CD4-positive, alpha-beta T cell treated with Interleukin-10 for 1 hour (primary cell): ENCODE results near the gene SLC2A4RG.

ENCODE experiments used
- DNase-seq: peaks from one replicate; pipeline ENCODE4 v3.0.0-alpha.2; 2020

The SLC2A4RG gene, protein sequence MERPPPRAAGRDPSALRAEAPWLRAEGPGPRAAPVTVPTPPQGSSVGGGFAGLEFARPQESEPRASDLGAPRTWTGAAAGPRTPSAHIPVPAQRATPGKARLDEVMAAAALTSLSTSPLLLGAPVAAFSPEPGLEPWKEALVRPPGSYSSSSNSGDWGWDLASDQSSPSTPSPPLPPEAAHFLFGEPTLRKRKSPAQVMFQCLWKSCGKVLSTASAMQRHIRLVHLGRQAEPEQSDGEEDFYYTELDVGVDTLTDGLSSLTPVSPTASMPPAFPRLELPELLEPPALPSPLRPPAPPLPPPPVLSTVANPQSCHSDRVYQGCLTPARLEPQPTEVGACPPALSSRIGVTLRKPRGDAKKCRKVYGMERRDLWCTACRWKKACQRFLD

DNA sequence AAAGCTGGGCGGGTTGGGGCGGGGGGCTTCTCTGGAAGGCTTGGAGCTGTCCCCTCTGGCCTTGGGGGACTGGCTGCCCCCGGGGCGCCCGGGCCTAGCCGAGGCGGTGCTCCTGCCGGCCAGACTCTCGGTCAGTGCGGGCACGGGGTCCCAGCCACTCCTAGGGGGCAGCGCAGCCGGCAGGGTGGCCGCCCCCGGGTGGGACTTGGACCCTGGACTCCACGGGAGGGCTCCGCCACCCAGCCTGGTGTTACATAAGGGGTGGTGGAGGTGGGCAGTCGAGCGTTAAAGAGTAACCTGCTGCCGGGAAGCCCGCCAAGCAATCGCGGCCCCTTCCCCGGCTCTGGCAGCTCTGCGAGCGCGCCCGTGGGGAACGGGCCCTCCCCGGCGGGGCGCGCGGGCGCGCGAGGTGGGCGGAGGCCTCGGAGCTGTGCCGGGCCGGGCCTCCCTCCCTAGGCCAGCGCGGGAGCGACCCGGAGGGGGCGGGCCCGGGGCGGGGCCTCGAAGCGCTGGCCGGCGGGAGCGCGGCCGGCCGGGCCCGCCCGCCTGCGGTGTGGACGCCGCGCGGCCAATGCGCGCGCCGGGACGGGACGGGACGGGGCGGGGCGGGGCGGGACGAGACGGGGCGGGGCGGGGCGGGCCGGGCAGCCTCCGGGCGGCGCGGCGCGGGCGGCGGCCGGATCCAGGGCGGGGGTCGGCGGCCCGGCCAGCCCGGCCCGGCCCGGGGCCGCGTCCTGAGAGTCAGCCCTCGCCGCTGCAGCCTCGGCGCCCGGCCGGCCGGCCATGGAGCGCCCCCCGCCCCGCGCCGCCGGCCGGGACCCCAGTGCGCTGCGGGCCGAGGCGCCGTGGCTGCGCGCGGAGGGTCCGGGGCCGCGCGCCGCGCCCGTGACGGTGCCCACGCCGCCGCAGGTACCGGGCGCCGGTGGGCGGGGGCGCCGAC is at the start of gene SLC2A4RG:
Gene SLC2A4RG, plus strand, starts transcription at position 647 of the 940 bp plus-strand sequence. Its CDS starts 137 bp downstream, at position 784.
- DNase-seq = peak; percentile 82

GRCh38 chr20:63690003-63690897 is 49.3 kb upstream of the SLC2A4RG start:
- DNase-seq = no peak

DNA sequence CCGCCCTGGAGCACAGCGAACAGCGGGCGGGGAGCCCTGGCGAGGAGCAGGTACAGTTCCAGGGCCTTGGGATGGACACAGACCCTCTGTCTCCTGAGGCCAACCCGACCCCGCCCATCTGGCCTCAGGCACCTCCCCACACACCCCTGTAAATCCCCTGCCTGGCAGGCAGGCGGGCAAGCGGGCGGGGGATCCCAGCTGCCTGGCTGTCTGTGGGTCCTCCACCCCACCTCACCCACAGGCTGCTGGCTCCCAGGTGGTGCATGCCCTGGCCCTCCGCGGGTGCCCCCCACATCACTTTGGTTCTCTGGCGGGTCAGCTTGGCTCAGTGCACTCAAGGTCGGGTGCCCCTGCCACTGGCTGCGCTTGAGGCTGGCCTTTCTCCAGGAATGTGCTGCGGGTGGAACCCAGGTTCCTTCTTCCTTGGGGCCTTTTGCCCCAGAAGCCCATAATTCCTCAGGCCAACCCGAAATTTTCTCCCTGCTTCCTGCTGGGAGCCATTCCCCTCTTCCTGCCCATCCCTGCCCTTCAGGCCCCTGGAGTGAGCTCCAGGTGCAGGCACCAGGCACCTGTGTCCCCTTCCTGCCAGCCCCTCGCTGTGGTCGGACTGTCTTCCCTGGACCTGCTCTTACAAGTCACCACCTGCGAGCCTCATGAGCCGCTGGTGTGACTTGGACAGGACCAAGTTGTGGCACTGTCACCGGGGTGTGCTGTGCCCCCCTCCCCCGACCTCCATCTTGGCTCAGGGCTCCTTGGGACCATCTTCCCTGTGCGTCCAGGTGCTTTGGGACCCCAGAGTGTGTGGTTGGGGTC is 48.5 kb upstream of the SLC2A4RG start:
- no peak for DNase-seq

GRCh38 chr20:63691711-63692435 is 47.7 kb upstream of the SLC2A4RG start:
- DNase-seq = no peak

DNA sequence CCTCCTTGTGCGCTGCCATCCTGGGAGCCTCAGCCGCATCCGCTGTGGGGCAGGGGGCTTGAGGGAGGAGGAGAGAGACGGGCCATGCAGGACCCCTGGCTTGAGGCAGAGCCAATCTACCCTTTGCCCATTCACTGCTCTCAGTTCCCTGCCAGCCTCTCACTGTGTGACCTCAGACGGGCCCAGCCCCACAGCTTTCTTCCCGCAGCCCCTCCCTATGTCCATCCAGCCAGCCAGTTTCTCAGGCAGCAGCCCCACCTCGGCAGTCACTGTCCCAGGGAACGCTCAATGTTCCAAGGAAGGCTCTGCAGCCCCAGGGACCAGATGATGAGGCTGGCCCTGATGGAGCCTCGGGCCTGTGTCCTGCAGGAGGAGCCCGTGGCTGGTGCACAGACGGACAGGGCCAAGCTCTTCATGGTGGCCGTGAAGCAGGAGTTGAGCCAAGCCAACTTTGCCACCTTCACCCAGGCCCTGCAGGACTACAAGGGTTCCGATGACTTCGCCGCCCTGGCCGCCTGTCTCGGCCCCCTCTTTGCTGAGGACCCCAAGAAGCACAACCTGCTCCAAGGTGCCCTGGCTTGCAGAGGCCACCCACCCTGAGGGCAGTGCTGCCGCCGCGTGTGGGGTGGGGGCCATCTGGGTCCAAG is 47.0 kb upstream of the SLC2A4RG start:
- no peak for DNase-seq

DNA sequence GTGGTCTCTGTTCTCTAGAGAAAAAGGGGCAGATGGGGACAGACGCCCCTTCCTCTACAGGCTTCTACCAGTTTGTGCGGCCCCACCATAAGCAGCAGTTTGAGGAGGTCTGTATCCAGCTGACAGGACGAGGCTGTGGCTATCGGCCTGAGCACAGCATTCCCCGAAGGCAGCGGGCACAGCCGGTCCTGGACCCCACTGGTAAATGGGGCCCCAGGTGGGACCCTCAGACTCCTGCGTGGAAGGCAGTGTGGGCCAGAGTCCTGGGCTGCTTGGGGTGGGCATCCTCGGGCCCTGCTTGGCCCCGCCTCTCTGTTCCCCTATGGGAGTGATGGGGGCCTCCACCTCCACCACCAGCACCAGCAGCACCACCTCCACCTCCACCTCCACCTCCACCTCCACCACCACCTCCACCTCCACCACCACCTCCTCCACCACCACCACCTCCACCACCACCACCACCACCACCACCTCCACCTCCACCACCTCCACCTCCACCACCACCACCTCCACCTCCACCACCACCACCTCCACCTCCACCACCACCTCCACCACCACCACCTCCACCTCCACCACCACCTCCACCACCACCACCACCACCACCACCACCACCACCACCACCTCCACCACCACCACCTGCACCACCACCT is 46.4 kb upstream of the SLC2A4RG start:
- no peak for DNase-seq

GRCh38 chr20:63693733-63694583 is 45.6 kb upstream of the SLC2A4RG start:
- DNase-seq = no peak

- DNase-seq = no peak
Observed at GRCh38 chr20:63694584-63695423, 44.8 kb upstream of the SLC2A4RG start.

GRCh38 chr20:63695424-63696305 is 43.9 kb upstream of the SLC2A4RG start:
- DNase-seq = no peak

GRCh38 chr20:63696306-63696627 is 43.3 kb upstream of the SLC2A4RG start:
- DNase-seq = peak; percentile 35

GRCh38 chr20:63696628-63697356 is 42.8 kb upstream of the SLC2A4RG start, which contains the start of gene TNFRSF6B:
TNFRSF6B (plus strand) TSS chr20:63696652; CDS start chr20:63696768, 116 bp downstream.
- no peak for DNase-seq

DNA sequence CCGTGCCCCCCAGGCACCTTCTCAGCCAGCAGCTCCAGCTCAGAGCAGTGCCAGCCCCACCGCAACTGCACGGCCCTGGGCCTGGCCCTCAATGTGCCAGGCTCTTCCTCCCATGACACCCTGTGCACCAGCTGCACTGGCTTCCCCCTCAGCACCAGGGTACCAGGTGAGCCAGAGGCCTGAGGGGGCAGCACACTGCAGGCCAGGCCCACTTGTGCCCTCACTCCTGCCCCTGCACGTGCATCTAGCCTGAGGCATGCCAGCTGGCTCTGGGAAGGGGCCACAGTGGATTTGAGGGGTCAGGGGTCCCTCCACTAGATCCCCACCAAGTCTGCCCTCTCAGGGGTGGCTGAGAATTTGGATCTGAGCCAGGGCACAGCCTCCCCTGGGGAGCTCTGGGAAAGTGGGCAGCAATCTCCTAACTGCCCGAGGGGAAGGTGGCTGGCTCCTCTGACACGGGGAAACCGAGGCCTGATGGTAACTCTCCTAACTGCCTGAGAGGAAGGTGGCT is 42.2 kb upstream of the SLC2A4RG start:
- no peak for DNase-seq

GRCh38 chr20:63697868-63698545 is 41.6 kb upstream of the SLC2A4RG start:
- no peak for DNase-seq

DNA sequence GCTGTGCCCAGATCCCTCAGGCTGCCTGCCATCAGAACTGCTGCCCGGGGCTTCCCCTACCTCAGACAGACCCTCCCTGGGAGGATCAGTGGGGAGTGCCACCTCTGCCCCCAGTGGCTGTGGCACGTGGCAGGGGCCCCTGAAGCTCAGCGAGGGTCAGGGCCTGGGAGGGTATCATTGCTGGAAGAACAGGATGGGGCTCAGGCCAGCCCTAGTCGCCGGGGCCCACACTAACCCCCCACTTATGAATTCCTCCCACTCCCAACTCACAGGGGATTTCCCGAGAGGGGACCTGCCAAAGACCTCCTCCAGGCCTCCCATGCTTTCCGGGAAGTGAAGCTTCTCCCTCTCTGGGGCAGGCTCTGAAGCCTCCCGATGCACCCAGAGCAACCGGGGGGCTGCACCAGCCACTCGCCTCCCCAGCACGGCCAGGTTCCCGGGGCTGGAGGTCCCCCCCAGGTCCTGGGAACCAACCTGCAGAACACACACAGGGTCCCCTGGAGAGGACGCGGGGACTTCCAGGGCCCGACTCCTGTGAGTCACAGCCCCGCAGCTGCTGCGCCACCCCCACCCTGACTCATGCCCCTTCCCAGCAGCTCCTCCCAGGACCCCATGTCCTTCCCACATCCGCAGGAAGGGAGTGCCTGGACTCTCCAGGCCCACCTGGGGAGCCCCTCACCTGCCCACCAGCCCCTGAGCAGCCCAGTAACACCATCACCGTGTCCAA is 40.7 kb upstream of the SLC2A4RG start:
- DNase-seq = no peak
